Upper lobe of right lung (tissue), 1 donor: Measurements from ENCODE around the gene GBP6. TPM values are rescaled to one million over a fixed set of nuclear protein-coding genes. Genes with fewer than 3 reads are reported as not detected.
A peak's percentile ranks its signal among the peaks of the same experiment; 100 is the strongest.
"Not testable (repeated sequence)": the region's sequence is repeated elsewhere in the genome, so short reads cannot be mapped to it uniquely, and the experiment has no call there.

Experiments
- ATAC-seq: fragments of 200-7000 bp; cut with Tn5 transposase; one replicate; pipeline ENCODE4 v1.9.1; 2020; ENCODE audit warnings: mild to moderate bottlenecking, moderate library complexity
- DNase-seq: peaks from one replicate; pipeline ENCODE4 v3.0.0-alpha.2; 2020
- H3K27ac ChIP-seq: fragments of 200-600 bp; one replicate; pipeline ENCODE4 v1.8.0; 2022
- H3K27me3 ChIP-seq: fragments of 200-600 bp; one replicate; pipeline ENCODE4 v1.8.0; 2022; ENCODE audit warnings: mild to moderate bottlenecking
- H3K36me3 ChIP-seq: fragments of 200-600 bp; one replicate; pipeline ENCODE4 v1.8.0; 2022
- H3K4me1 ChIP-seq: fragments of 200-600 bp; one replicate; pipeline ENCODE4 v1.8.0; 2022
- H3K4me3 ChIP-seq: fragments of 200-600 bp; one replicate; pipeline ENCODE4 v1.8.0; 2022; ENCODE audit warnings: mild to moderate bottlenecking
- H3K9me3 ChIP-seq: fragments of 200-600 bp; one replicate; pipeline ENCODE4 v1.8.0; 2022
- CTCF ChIP-seq: fragments of 200-600 bp; IDR thresholded peaks from one replicate; pipeline ENCODE4 v1.8.0; 2022; ENCODE audit warnings: antibody characterized with exemption
- intact Hi-C: fragments of 100-400 bp; cut with DNase I; formaldehyde crosslinking; loops from one replicate; pipeline ENCODE4 v1.11.0; 2022
- total RNA-seq: library from RNA; stranded (reverse); fragmentation: NEBNext Ultra II Directional; extraction: Animal tissue kit (Norgen Biotek cat#: 25700); gene quantifications from one replicate; pipeline ENCODE4 v1.2.1, GENCODE V29; 2021
- donor health status: DM: no; HTN: yes; CAD: no; lungs with severe emphysema.

The GBP6 gene
- total RNA-seq, 1 donor from 2014 or later: 0.12 TPM

GRCh38 chr1:89394851-89395250, 31.0 kb downstream of the GBP6 start:
- Histone ChIP-seq H3K4me3 (no peak overlapping the region), H3K9me3 (no peaks in the 10 kb centered on the region), H3K36me3 (no peaks in the 10 kb centered on the region), H3K27me3 (no peaks in the 10 kb centered on the region), H3K27ac (no peak overlapping the region), H3K4me1 (no peaks in the 10 kb centered on the region)
- no peak for TF ChIP-seq CTCF
- no peak for ATAC-seq
- no peak for DNase-seq
- intact Hi-C loops: no loop called here

- DNase-seq: no peak
- Histone ChIP-seq H3K27me3 (no peaks in the 10 kb centered on the region), H3K27ac (no peak overlapping the region), H3K36me3 (no peaks in the 10 kb centered on the region), H3K9me3 (no peaks in the 10 kb centered on the region), H3K4me3 (no peak overlapping the region), H3K4me1 (no peaks in the 10 kb centered on the region)
- TF ChIP-seq CTCF: no peak
- ATAC-seq: no peak
- intact Hi-C loops: no loop called here
Observed at GRCh38 chr1:89396902-89397301, 33.0 kb downstream of the GBP6 start.

GRCh38 chr1:89405275-89405929, 41.5 kb downstream of the GBP6 start:
- Histone ChIP-seq H3K4me3 (no peak overlapping the region), H3K27ac (no peak overlapping the region), H3K36me3 (no peaks in the 10 kb centered on the region), H3K27me3 (no peaks in the 10 kb centered on the region), H3K9me3 (no peaks in the 10 kb centered on the region), H3K4me1 (peaks cover 9% of the 10 kb centered on the region)
- DNase-seq: no peak
- intact Hi-C loops: no loop called here
- TF ChIP-seq CTCF: no peak
- ATAC-seq: no peak

GRCh38 chr1:89407360-89407759, 43.5 kb downstream of the GBP6 start:
- TF ChIP-seq CTCF: no peak
- Histone ChIP-seq H3K9me3 (no peaks in the 10 kb centered on the region), H3K36me3 (no peaks in the 10 kb centered on the region), H3K27me3 (no peaks in the 10 kb centered on the region), H3K4me1 (peaks cover 9% of the 10 kb centered on the region), H3K4me3 (peak overlapping the region; percentile 53), H3K27ac (peak overlapping the region; percentile 78)
- DNase-seq (no peak), ATAC-seq (peak; percentile 71)
- intact Hi-C loops: no loop called here

- H3K27me3 ChIP-seq, DNase-seq, H3K9me3 ChIP-seq, intact Hi-C loops, H3K4me1 ChIP-seq, H3K36me3 ChIP-seq: not testable (repeated sequence)
- H3K27ac ChIP-seq: peak overlapping the region; percentile 78
- peak; percentile 14 for ATAC-seq
- H3K4me3 ChIP-seq: peak overlapping the region; percentile 53
Observed at GRCh38 chr1:89407768-89408167, 43.9 kb downstream of the GBP6 start.

GRCh38 chr1:89425056-89425455, 61.2 kb downstream of the GBP6 start:
- H3K4me3 ChIP-seq: no peak overlapping the region
- no peaks in the 10 kb centered on the region for H3K27me3 ChIP-seq
- H3K9me3 ChIP-seq: no peaks in the 10 kb centered on the region
- H3K4me1 ChIP-seq: no peaks in the 10 kb centered on the region
- no peak for DNase-seq
- H3K27ac ChIP-seq: no peak overlapping the region
- TF ChIP-seq CTCF: no peak
- no peaks in the 10 kb centered on the region for H3K36me3 ChIP-seq
- intact Hi-C loops: no loop called here
- ATAC-seq: no peak
